NOMO-1 (cell line): Measurements from ENCODE around the gene FA2H.
"Not testable (repeated sequence)": the region's sequence is repeated elsewhere in the genome, so short reads cannot be mapped to it uniquely, and the experiment has no call there.

Experiments
- DNase-seq, 2 experiments: peaks; one replicate each; lab custom pipeline; 2025; ENCODE audit not compliant: unreplicated experiment in 2 of 2; lab: John Stamatoyannopoulos, UW

Gene FA2H

GRCh38 chr16:74695450-74696422 is 78.9 kb downstream of the FA2H start:
- DNase-seq = peak; percentile 62 to 72

GRCh38 chr16:74691093-74691855 is 83.3 kb downstream of the FA2H start:
- no peak for DNase-seq

GRCh38 chr16:74682556-74682955 is 92.1 kb downstream of the FA2H start:
- DNase-seq = no peak

- no peak for DNase-seq
Measured at GRCh38 chr16:74680681-74681080, 93.9 kb downstream of the FA2H start.

- DNase-seq = no peak
Measured at GRCh38 chr16:74679983-74680382, 94.6 kb downstream of the FA2H start.

GRCh38 chr16:74677868-74678267 is 96.8 kb downstream of the FA2H start:
- DNase-seq = no peak

- DNase-seq = no peak
Measured at GRCh38 chr16:74673876-74674275, 100.7 kb downstream of the FA2H start.

GRCh38 chr16:74668877-74669276 is 105.7 kb downstream of the FA2H start:
- DNase-seq = not testable (repeated sequence)

GRCh38 chr16:74667255-74667700 is 107.3 kb downstream of the FA2H start:
- DNase-seq = peak; percentile 38 to 41

- DNase-seq = peak; percentile 98
Measured at GRCh38 chr16:74666425-74667254, 108.0 kb downstream of the FA2H start, which contains the start of gene RFWD3. TSS of gene RFWD3 (minus strand) at chr16:74666877. CDS start at chr16:74661449, 5,428 bp downstream.

GRCh38 chr16:74666010-74666421 is 108.6 kb downstream of the FA2H start:
- DNase-seq = no peak
